Ascending aorta (tissue), 2 donors: ENCODE data around the gene DDIT4. TPM values are rescaled to one million over a fixed set of nuclear protein-coding genes. Genes with fewer than 3 reads are reported as not detected.
A peak's percentile ranks its signal among the peaks of the same experiment; 100 is the strongest.
"Not testable (repeated sequence)": the region's sequence is repeated elsewhere in the genome, so short reads cannot be mapped to it uniquely, and the experiment has no call there.

Source experiments
- DNase-seq, 2 donors: peaks; one replicate each; pipeline ENCODE4 v3.0.0-alpha.2; 2019; ENCODE audit warnings: low spot score in 2 of 2
- H3K27ac ChIP-seq, 2 donors: fragments of 200-600 bp; sonication (generic); one replicate each; pipeline ENCODE4 v1.5.1; 2016 to 2017; ENCODE audit warnings: mild to moderate bottlenecking in 1 of 2
- H3K27me3 ChIP-seq: fragments of 200-600 bp; sonication (generic); one replicate; pipeline ENCODE4 v1.5.1; 2017
- H3K36me3 ChIP-seq, 2 donors: fragments of 200-600 bp; sonication (generic); one replicate each; pipeline ENCODE4 v1.5.1; 2016
- H3K4me1 ChIP-seq, 2 donors: fragments of 200-600 bp; sonication (generic); one replicate each; pipeline ENCODE4 v1.5.1; 2016 to 2017; ENCODE audit warnings: mild to moderate bottlenecking in 1 of 2
- H3K4me3 ChIP-seq, 2 donors: fragments of 200-600 bp; sonication (generic); one replicate each; pipeline ENCODE4 v1.5.1; 2016 to 2017; ENCODE audit warnings: mild to moderate bottlenecking in 1 of 2
- H3K9me3 ChIP-seq, 2 donors: fragments of 200-600 bp; sonication (generic); one replicate each; pipeline ENCODE4 v1.5.1; 2016
- intact Hi-C: fragments of 100-400 bp; cut with DNase I; formaldehyde crosslinking; loops from one replicate; pipeline ENCODE4 v1.15.1; 2023
- total RNA-seq: library from RNA; depleted of rRNA; stranded (reverse); fragments of >200 nt; gene quantifications from one replicate; pipeline ENCODE4 v1.1.0, GENCODE V29; 2016
- TF ChIP-seq, protein P1 (sequence below), 3 experiments: fragments of 200-600 bp in 2 of 3; fragments of 450-650 bp in 1 of 3; sonication (generic) in 2 of 3; IDR thresholded peaks; one replicate each; pipeline ENCODE4 v1.5.1; 2016 to 2019; ENCODE audit warnings: antibody characterized with exemption in 3 of 3, mild to moderate bottlenecking in 1 of 3, moderate library complexity in 1 of 3

DDIT4 gene
- total RNA-seq, 1 donor from 2014 or later, result 394 TPM

- Histone ChIP-seq H3K4me1 (peaks cover 0 to 12% of the 10 kb centered on the region in 2 donors), H3K27ac (peak overlapping the region; percentile 89 to 92), H3K9me3 (no peaks in the 10 kb centered on the region), H3K27me3 (no peaks in the 10 kb centered on the region), H3K4me3 (peak overlapping the region; percentile 65 to 77), H3K36me3 (no peaks in the 10 kb centered on the region)
- TF ChIP-seq, protein P1, sequence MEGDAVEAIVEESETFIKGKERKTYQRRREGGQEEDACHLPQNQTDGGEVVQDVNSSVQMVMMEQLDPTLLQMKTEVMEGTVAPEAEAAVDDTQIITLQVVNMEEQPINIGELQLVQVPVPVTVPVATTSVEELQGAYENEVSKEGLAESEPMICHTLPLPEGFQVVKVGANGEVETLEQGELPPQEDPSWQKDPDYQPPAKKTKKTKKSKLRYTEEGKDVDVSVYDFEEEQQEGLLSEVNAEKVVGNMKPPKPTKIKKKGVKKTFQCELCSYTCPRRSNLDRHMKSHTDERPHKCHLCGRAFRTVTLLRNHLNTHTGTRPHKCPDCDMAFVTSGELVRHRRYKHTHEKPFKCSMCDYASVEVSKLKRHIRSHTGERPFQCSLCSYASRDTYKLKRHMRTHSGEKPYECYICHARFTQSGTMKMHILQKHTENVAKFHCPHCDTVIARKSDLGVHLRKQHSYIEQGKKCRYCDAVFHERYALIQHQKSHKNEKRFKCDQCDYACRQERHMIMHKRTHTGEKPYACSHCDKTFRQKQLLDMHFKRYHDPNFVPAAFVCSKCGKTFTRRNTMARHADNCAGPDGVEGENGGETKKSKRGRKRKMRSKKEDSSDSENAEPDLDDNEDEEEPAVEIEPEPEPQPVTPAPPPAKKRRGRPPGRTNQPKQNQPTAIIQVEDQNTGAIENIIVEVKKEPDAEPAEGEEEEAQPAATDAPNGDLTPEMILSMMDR (IDR thresholded peaks at IDR 0.05), result no peak
- intact Hi-C loops, result loop anchor here (1.0 to 2.0 kb wide), 4 partner anchors 21 to 82 kb away; partner anchors contain the start of genes ANAPC16, ASCC1 and DDIT4
- peak; percentile 97 to 100 for DNase-seq
These were observed 24.3 kb downstream of the DDIT4 start for GRCh38 chr10:72297805-72298591.

- H3K4me3 ChIP-seq, result no peak overlapping the region
- H3K36me3 ChIP-seq, result no peaks in the 10 kb centered on the region
- TF ChIP-seq, protein P1 (IDR thresholded peaks at IDR 0.05), result no peak
These were observed 25.1 kb downstream of the DDIT4 start for GRCh38 chr10:72298592-72299519.

DNA sequence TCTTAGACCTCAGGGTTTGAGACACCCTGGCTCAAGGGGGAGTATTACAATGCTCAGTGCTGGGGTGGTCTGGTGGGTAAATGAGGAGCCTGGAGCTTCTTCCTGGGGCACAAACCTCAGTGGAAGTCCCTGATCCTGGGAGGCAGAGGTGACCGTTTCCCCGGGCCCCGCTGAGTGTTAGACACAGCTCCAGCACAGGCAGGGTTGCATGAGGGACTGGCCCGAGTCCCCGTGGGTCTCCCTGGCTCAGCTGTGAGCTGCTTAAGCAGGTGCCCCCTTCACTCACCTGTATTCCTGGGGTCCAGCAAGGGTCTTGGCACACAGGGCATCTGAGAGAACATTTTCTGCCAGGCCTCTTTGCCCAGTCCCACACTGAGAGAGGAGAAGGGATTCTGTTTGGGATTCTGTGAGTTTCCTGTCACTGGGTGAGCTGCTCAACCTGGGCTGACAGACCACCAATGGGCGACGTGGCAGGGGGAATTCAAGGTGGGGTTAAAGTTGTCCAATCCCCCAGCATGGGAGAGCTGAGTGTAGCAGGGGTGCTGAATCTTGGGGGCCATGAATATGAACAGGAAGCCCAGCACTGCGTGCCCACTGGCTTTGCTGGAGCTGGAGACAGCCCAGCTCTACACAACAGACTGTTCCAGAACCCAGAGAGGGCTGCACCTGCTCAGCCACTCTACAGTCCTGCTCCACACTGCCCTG lies 29.9 kb downstream of the DDIT4 start:
- TF ChIP-seq, protein P1 (IDR thresholded peaks at IDR 0.05), result no peak
- Histone ChIP-seq H3K27me3 (no peaks in the 10 kb centered on the region), H3K9me3 (no peaks in the 10 kb centered on the region), H3K27ac (no peak overlapping the region), H3K4me1 (no peaks in the 10 kb centered on the region), H3K4me3 (no peak overlapping the region), H3K36me3 (no peaks in the 10 kb centered on the region)
- intact Hi-C loops, result no loop called here
- DNase-seq, result no peak

More at GRCh38 chr10:72298592-72299519, 25.1 kb downstream of the DDIT4 start:
- intact Hi-C loops, result loop anchor here (1.0 to 2.0 kb wide), 2 partner anchors 20 to 50 kb away; no protein-coding TSS in a partner anchor
- Histone ChIP-seq H3K9me3 (no peaks in the 10 kb centered on the region), H3K27ac (peak overlapping the region; percentile 89 to 92), H3K4me1 (peaks cover 0 to 12% of the 10 kb centered on the region in 2 donors), H3K27me3 (no peaks in the 10 kb centered on the region)
- DNase-seq, result no peak

DNA sequence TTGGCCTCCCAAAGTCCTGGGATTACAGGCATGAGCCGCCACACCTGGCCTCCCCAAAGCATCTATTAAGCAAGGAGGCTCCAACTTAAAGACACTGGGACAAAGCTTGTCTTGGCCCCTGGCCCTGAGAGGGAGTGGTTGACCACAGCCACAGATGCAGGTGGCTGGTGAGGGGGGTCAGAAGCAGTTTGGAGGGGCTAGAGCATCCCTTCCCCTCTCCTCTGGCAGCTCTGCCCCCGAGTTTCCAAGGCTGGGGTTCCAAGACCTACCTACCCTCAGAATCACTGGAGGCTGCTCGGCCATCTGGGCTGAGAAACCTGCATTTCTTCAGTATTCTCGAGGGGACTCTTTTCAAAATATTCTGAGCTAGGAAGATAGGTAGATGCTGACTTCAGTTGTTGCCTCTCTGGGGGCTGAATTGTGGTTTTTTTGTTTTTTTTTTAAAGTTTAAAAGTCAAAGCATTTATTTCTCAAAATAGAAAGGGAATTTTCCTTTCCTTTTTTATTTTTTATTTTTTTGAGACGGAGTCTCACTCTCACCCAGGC lies 32.6 kb downstream of the DDIT4 start:
- Histone ChIP-seq H3K36me3 (no peaks in the 10 kb centered on the region), H3K27ac (no peak overlapping the region), H3K4me1 (peaks cover 0 to 14% of the 10 kb centered on the region in 2 donors), H3K9me3 (no peaks in the 10 kb centered on the region), H3K27me3 (no peaks in the 10 kb centered on the region), H3K4me3 (no peak overlapping the region)
- TF ChIP-seq, protein P1 (IDR thresholded peaks at IDR 0.05), result no peak
- intact Hi-C loops, result no loop called here
- DNase-seq, result no peak

DNA sequence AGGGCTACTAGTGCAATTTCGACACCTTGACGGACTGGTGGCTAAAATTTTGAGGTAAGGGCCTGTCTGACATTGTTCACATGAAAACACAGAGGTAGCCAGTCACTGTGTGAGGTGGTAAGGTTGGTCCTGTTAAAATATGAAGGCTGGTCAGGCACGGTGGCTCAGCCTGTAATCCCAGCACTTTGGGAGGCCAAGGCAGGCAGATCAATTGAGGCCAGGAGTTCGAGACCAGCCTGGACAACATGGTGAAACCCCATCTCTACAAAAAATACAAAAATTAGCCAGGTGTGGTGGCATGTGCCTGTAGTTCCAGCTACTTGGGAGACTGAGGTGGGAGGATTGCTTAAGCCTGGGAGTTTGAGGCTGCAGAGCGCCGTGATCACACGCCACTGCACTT lies 34.0 kb downstream of the DDIT4 start:
- H3K9me3 ChIP-seq, H3K27ac ChIP-seq, DNase-seq, H3K36me3 ChIP-seq, H3K27me3 ChIP-seq, H3K4me3 ChIP-seq, intact Hi-C loops: not testable (repeated sequence)
- H3K4me1 ChIP-seq, result peaks cover 0 to 14% of the 10 kb centered on the region in 2 donors
